Stimulated activated naive CD8-positive, alpha-beta T cell treated with anti-CD3 and anti-CD28 coated beads, Interleukin-15, amount 100 ng/mL, for 72 hours (primary cell): ENCODE data around the gene ZFYVE1.
"Not testable (repeated sequence)": the region's sequence is repeated elsewhere in the genome, so short reads cannot be mapped to it uniquely, and the experiment has no call there.

Experiments
- ATAC-seq: fragments of 150-1000 bp; cut with Tn5 transposase; 2 replicates; pipeline ENCODE4 v1.10.0; 2021; ENCODE audit warnings: mild to moderate bottlenecking, moderate library complexity
- DNase-seq, 2 donors: peaks; one replicate each; pipeline ENCODE4 v3.0.0; 2021 to 2022
- H3K27ac Mint-ChIP-seq, 2 donors: one replicate each; pipeline ENCODE4 v1.8.0; 2022; ENCODE audit warnings: mild to moderate bottlenecking in 2 of 2, mixed read lengths in 2 of 2, moderate library complexity in 2 of 2
- H3K27me3 Mint-ChIP-seq: one replicate; pipeline ENCODE4 v1.8.0; 2022; ENCODE audit warnings: mixed read lengths
- H3K4me1 Mint-ChIP-seq: one replicate; pipeline ENCODE4 v1.8.0; 2022; ENCODE audit warnings: mild to moderate bottlenecking, mixed read lengths
- H3K4me3 Mint-ChIP-seq, 2 donors: one replicate each; pipeline ENCODE4 v1.8.0; 2022; ENCODE audit warnings: mild to moderate bottlenecking in 2 of 2, mixed read lengths in 2 of 2, moderate library complexity in 1 of 2
- H3K9me3 Mint-ChIP-seq, 2 donors: one replicate each; pipeline ENCODE4 v1.8.0; 2022; ENCODE audit warnings: mixed read lengths in 2 of 2

The ZFYVE1 gene

GRCh38 chr14:73016011-73016410, 10.9 kb downstream of the ZFYVE1 start:
- not testable (repeated sequence) for H3K27me3 Mint-ChIP-seq, H3K4me3 Mint-ChIP-seq, H3K27ac Mint-ChIP-seq, DNase-seq, H3K9me3 Mint-ChIP-seq, ATAC-seq
- H3K4me1 Mint-ChIP-seq, result peaks cover 42% of the 10 kb centered on the region

- H3K27me3 Mint-ChIP-seq, result not testable (repeated sequence)
These were observed 11.4 kb downstream of the ZFYVE1 start for GRCh38 chr14:73015552-73015951.

GRCh38 chr14:73014105-73014504, 12.8 kb downstream of the ZFYVE1 start:
- ATAC-seq (peak; percentile 98), DNase-seq (peak; percentile 8 to 32)
- H3K4me1 Mint-ChIP-seq, result peaks cover 42% of the 10 kb centered on the region
- H3K27ac Mint-ChIP-seq, result no peak overlapping the region
- no peak overlapping the region for H3K4me3 Mint-ChIP-seq
- H3K27me3 Mint-ChIP-seq, result no peaks in the 10 kb centered on the region
- H3K9me3 Mint-ChIP-seq, result no peaks in the 10 kb centered on the region

More at GRCh38 chr14:73015552-73015951, 11.4 kb downstream of the ZFYVE1 start:
- peak overlapping the region in 1 of 2 donors; percentile 46 for H3K27ac Mint-ChIP-seq
- not testable (repeated sequence) for DNase-seq, H3K4me3 Mint-ChIP-seq, H3K9me3 Mint-ChIP-seq, ATAC-seq
- peaks cover 42% of the 10 kb centered on the region for H3K4me1 Mint-ChIP-seq

- not testable (repeated sequence) for H3K9me3 Mint-ChIP-seq, H3K27ac Mint-ChIP-seq
These were observed 15.7 kb downstream of the ZFYVE1 start for GRCh38 chr14:73011189-73011588.

GRCh38 chr14:73008501-73008900, 18.4 kb downstream of the ZFYVE1 start:
- ATAC-seq (no peak), DNase-seq (no peak)
- Mint-ChIP-seq H3K9me3 (no peaks in the 10 kb centered on the region), H3K27ac (peak overlapping the region in 1 of 2 donors; percentile 19), H3K4me3 (no peak overlapping the region), H3K27me3 (no peaks in the 10 kb centered on the region), H3K4me1 (peaks cover 17% of the 10 kb centered on the region)

More at GRCh38 chr14:73011189-73011588, 15.7 kb downstream of the ZFYVE1 start:
- ATAC-seq, H3K27me3 Mint-ChIP-seq, H3K4me3 Mint-ChIP-seq, DNase-seq: not testable (repeated sequence)
- peaks cover 34% of the 10 kb centered on the region for H3K4me1 Mint-ChIP-seq

- DNase-seq (no peak), ATAC-seq (no peak)
- H3K27me3 Mint-ChIP-seq, result no peaks in the 10 kb centered on the region
- peaks cover 10% of the 10 kb centered on the region for H3K4me1 Mint-ChIP-seq
- H3K9me3 Mint-ChIP-seq, result no peaks in the 10 kb centered on the region
- no peak overlapping the region for H3K4me3 Mint-ChIP-seq
- H3K27ac Mint-ChIP-seq, result no peak overlapping the region
These were observed 19.1 kb downstream of the ZFYVE1 start for GRCh38 chr14:73007835-73008234.

GRCh38 chr14:73004641-73005040, 22.3 kb downstream of the ZFYVE1 start:
- DNase-seq, ATAC-seq, H3K27me3 Mint-ChIP-seq, H3K4me1 Mint-ChIP-seq, H3K4me3 Mint-ChIP-seq, H3K9me3 Mint-ChIP-seq: not testable (repeated sequence)
- H3K27ac Mint-ChIP-seq, result peak overlapping the region in 1 of 2 donors; percentile 78

- Mint-ChIP-seq H3K9me3 (no peaks in the 10 kb centered on the region), H3K4me3 (no peak overlapping the region), H3K27me3 (no peaks in the 10 kb centered on the region), H3K4me1 (no peaks in the 10 kb centered on the region), H3K27ac (peak overlapping the region in 1 of 2 donors; percentile 17)
- ATAC-seq (no peak), DNase-seq (no peak)
These were observed 23.2 kb downstream of the ZFYVE1 start for GRCh38 chr14:73003681-73004080.

- no peak overlapping the region for H3K4me3 Mint-ChIP-seq
- peaks cover 5% of the 10 kb centered on the region for H3K4me1 Mint-ChIP-seq
- H3K9me3 Mint-ChIP-seq, result no peaks in the 10 kb centered on the region
- no peak overlapping the region for H3K27ac Mint-ChIP-seq
- no peak for ATAC-seq
- H3K27me3 Mint-ChIP-seq, result no peaks in the 10 kb centered on the region
- no peak for DNase-seq
These were observed 26.8 kb downstream of the ZFYVE1 start for GRCh38 chr14:73000073-73000472.

GRCh38 chr14:72999316-72999715, 27.6 kb downstream of the ZFYVE1 start:
- Mint-ChIP-seq H3K27ac (no peak overlapping the region), H3K4me3 (no peak overlapping the region), H3K27me3 (no peaks in the 10 kb centered on the region), H3K9me3 (no peaks in the 10 kb centered on the region), H3K4me1 (peaks cover 5% of the 10 kb centered on the region)
- no peak for DNase-seq
- no peak for ATAC-seq

- H3K4me3 Mint-ChIP-seq, result no peak overlapping the region
- peak overlapping the region in 1 of 2 donors; percentile 35 for H3K27ac Mint-ChIP-seq
- no peaks in the 10 kb centered on the region for H3K9me3 Mint-ChIP-seq
- DNase-seq (no peak), ATAC-seq (no peak)
- H3K27me3 Mint-ChIP-seq, result no peaks in the 10 kb centered on the region
- H3K4me1 Mint-ChIP-seq, result peaks cover 5% of the 10 kb centered on the region
These were observed 28.5 kb downstream of the ZFYVE1 start for GRCh38 chr14:72998252-72998903.

- Mint-ChIP-seq H3K4me3 (no peak overlapping the region), H3K27me3 (no peaks in the 10 kb centered on the region), H3K27ac (peak overlapping the region in 1 of 2 donors; percentile 37), H3K9me3 (no peaks in the 10 kb centered on the region), H3K4me1 (peaks cover 5% of the 10 kb centered on the region)
- ATAC-seq (no peak), DNase-seq (no peak)
These were observed 30.0 kb downstream of the ZFYVE1 start for GRCh38 chr14:72996916-72997315.

- Mint-ChIP-seq H3K9me3 (no peaks in the 10 kb centered on the region), H3K4me3 (no peak overlapping the region), H3K27ac (peak overlapping the region in 1 of 2 donors; percentile 90), H3K4me1 (no peaks in the 10 kb centered on the region), H3K27me3 (no peaks in the 10 kb centered on the region)
- ATAC-seq (no peak), DNase-seq (no peak)
These were observed 36.7 kb downstream of the ZFYVE1 start for GRCh38 chr14:72990171-72990570.

GRCh38 chr14:72986857-72987256, 40.0 kb downstream of the ZFYVE1 start:
- Mint-ChIP-seq H3K27me3 (no peaks in the 10 kb centered on the region), H3K27ac (peak overlapping the region in 1 of 2 donors; percentile 17), H3K9me3 (peaks cover 0 to 5% of the 10 kb centered on the region in 2 donors), H3K4me1 (no peaks in the 10 kb centered on the region), H3K4me3 (no peak overlapping the region)
- no peak for DNase-seq
- no peak for ATAC-seq

GRCh38 chr14:72986214-72986613, 40.7 kb downstream of the ZFYVE1 start:
- Mint-ChIP-seq H3K27ac (no peak overlapping the region), H3K4me1 (no peaks in the 10 kb centered on the region), H3K27me3 (no peaks in the 10 kb centered on the region), H3K9me3 (peaks cover 0 to 5% of the 10 kb centered on the region in 2 donors), H3K4me3 (no peak overlapping the region)
- DNase-seq (no peak), ATAC-seq (no peak)

- DNase-seq (no peak), ATAC-seq (no peak)
- Mint-ChIP-seq H3K9me3 (peaks cover 0 to 5% of the 10 kb centered on the region in 2 donors), H3K27me3 (no peaks in the 10 kb centered on the region), H3K4me1 (no peaks in the 10 kb centered on the region), H3K27ac (peak overlapping the region in 1 of 2 donors; percentile 40), H3K4me3 (no peak overlapping the region)
These were observed 44.7 kb downstream of the ZFYVE1 start for GRCh38 chr14:72982146-72982708.
